SK-MEL-5 (cell line): ENCODE results near the gene AIM2. TPM values are rescaled to one million over a fixed set of nuclear protein-coding genes. Genes with fewer than 3 reads are reported as not detected.
"Not testable (repeated sequence)": the region's sequence is repeated elsewhere in the genome, so short reads cannot be mapped to it uniquely, and the experiment has no call there.

Experiments
- DNase-seq: peaks from one replicate; pipeline ENCODE4 v3.0.0-alpha.2; 2016; ENCODE audit warnings: low read depth, low spot score
- in situ Hi-C: cut with HindIII; loops from 2 replicates; pipeline ENCODE4 v1.10.0; 2016; ENCODE audit warnings: low sequenced_read_pairs, high pct_unique_total_duplicates, low pct_unique_long_range_greater_than_20kb
- polyA plus RNA-seq, 2 experiments: library from polyadenylated mRNA; depleted of rRNA; stranded (reverse); fragments of >200 nt; gene quantifications; 2 replicates each; pipeline ENCODE4 v1.2.3, GENCODE V29; 2015
- total RNA-seq: library from RNA; depleted of rRNA; stranded (reverse); fragments of >200 nt; shearing (Covaris generic); gene quantifications from 2 replicates; pipeline ENCODE4 v1.2.3, GENCODE V29; 2014; rRNA removed

AIM2 gene
- 2.9 and 3.1 TPM in 2 replicates for total RNA-seq
- 3.7 and 5.5 TPM in 2 replicates for polyA plus RNA-seq (2015; cell fraction: cytosol; rRNA removed)
- polyA plus RNA-seq (2015; cell fraction: nucleus; rRNA removed), result 9.1 and 11.6 TPM in 2 replicates

- in situ Hi-C loops, result no loop called here
- DNase-seq, result peak; percentile 33
These were observed at the start of gene AIM2 for GRCh38 chr1:159076438-159077119. TSS of gene AIM2 (minus strand) at chr1:159076766. CDS start at chr1:159073499, 3,267 bp downstream.

GRCh38 chr1:159123587-159123986 lies 47.0 kb upstream of the AIM2 start:
- in situ Hi-C loops, result no loop called here
- DNase-seq, result no peak

- in situ Hi-C loops, result no loop called here
- DNase-seq, result no peak
These were observed 45.5 kb upstream of the AIM2 start for GRCh38 chr1:159122005-159122621.

- no peak for DNase-seq
- in situ Hi-C loops, result no loop called here
These were observed 45.0 kb upstream of the AIM2 start for GRCh38 chr1:159121526-159121925.

- DNase-seq, result no peak
- in situ Hi-C loops, result no loop called here
These were observed 43.8 kb upstream of the AIM2 start for GRCh38 chr1:159120317-159120716.

- DNase-seq, result no peak
- in situ Hi-C loops, result no loop called here
These were observed 37.2 kb upstream of the AIM2 start for GRCh38 chr1:159113596-159114433.

GRCh38 chr1:159103021-159103420 lies 26.5 kb upstream of the AIM2 start:
- DNase-seq, in situ Hi-C loops: not testable (repeated sequence)

GRCh38 chr1:159100589-159100988 lies 24.0 kb upstream of the AIM2 start:
- in situ Hi-C loops, result no loop called here
- no peak for DNase-seq

- in situ Hi-C loops, result no loop called here
- DNase-seq, result peak; percentile 67
These were observed 22.0 kb upstream of the AIM2 start for GRCh38 chr1:159098596-159098995.

GRCh38 chr1:159092036-159092760 lies 15.6 kb upstream of the AIM2 start:
- in situ Hi-C loops, result no loop called here
- DNase-seq, result no peak

- no peak for DNase-seq
- in situ Hi-C loops, result no loop called here
These were observed 15.1 kb upstream of the AIM2 start for GRCh38 chr1:159091607-159092031.

GRCh38 chr1:159091180-159091560 lies 14.6 kb upstream of the AIM2 start:
- DNase-seq, result no peak
- in situ Hi-C loops, result no loop called here

- peak; percentile 15 for DNase-seq
- in situ Hi-C loops, result no loop called here
These were observed 14.0 kb upstream of the AIM2 start for GRCh38 chr1:159090286-159091179.

GRCh38 chr1:159089184-159089791 lies 12.7 kb upstream of the AIM2 start:
- in situ Hi-C loops, result no loop called here
- peak; percentile 60 for DNase-seq

- DNase-seq, result no peak
- in situ Hi-C loops, result no loop called here
These were observed 12.1 kb upstream of the AIM2 start for GRCh38 chr1:159088546-159089183.

GRCh38 chr1:159088050-159088449 lies 11.5 kb upstream of the AIM2 start:
- in situ Hi-C loops, result no loop called here
- DNase-seq, result no peak
